ENCODE measurements around the gene HPCAL4. TPM values are rescaled to one million over a fixed set of nuclear protein-coding genes. Genes with fewer than 3 reads are reported as not detected.

Gene HPCAL4
- total and polyA plus RNA-seq, 7 donors: 0.16 to 1.1 (median 0.83) TPM; not detected in 2

DNA sequence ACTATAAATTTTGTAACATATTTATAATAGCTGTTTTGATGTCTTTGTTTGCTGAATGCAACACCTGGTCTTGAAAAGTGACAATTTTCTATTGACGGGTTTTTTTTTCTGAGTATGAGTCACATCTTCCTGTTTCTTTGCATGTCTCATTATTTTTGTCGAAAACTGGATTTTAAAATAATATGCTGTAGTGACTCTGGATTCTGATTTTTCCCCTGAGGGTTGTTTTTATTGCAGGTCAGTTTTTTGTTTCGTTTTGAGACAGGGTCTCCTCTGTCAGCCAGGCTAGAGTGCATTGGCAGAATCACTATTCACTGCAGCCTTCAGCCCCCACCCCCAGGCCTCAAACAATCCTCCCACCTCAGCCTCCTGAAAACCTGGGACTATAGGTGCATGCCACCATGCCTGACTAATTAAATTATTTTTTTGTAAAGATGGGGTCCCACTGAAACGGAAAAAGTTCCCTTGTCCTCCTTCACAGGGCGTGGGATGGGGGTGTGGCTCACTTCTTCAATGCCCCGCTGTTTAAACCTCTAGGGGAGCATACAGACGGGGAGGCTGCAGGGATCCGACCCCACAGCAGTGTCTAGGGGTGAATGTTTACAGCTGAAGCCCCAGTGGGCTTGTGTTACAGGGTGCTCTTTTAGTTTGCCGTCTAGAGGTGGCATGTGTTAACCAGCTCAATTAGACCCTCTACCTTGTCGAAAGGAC lies 36.1 kb upstream of the HPCAL4 start:
- no peaks in the 10 kb centered on the region for H3K9me3 ChIP-seq
- 31 to 47% methylated on average over 10 of the region's 10 CpGs for WGBS, 2 donors

DNA sequence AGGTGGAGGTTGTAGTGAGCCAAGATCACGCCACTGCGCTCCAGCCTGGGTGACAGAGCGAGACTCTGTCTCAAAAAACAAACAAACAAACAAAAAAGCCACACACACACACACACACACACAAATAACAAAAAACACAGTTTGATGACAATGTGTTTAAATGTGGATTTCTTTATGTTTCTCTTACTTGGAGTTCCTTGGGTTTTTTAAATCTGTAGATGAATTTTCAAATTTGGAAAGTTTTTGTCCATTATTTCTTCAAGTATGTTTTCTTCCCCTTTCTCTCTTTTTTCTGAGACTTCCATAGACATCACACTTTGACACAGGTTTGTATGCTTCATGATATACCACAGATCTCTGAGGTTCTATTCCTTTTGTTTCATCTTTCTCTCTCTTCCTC lies 35.4 kb upstream of the HPCAL4 start:
- TF ChIP-seq EP300 (IDR thresholded peaks at IDR 0.05) (no peak), POLR2AphosphoS5 (IDR thresholded peaks at IDR 0.05) (no peak), POLR2A (IDR thresholded peaks at IDR 0.05) (no peak)
- TF ChIP-seq, protein P1, sequence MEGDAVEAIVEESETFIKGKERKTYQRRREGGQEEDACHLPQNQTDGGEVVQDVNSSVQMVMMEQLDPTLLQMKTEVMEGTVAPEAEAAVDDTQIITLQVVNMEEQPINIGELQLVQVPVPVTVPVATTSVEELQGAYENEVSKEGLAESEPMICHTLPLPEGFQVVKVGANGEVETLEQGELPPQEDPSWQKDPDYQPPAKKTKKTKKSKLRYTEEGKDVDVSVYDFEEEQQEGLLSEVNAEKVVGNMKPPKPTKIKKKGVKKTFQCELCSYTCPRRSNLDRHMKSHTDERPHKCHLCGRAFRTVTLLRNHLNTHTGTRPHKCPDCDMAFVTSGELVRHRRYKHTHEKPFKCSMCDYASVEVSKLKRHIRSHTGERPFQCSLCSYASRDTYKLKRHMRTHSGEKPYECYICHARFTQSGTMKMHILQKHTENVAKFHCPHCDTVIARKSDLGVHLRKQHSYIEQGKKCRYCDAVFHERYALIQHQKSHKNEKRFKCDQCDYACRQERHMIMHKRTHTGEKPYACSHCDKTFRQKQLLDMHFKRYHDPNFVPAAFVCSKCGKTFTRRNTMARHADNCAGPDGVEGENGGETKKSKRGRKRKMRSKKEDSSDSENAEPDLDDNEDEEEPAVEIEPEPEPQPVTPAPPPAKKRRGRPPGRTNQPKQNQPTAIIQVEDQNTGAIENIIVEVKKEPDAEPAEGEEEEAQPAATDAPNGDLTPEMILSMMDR (IDR thresholded peaks at IDR 0.05): no peak
- 66 to 88% methylated on average over 3 of the region's 3 CpGs for WGBS, 2 donors
- intact Hi-C loops (cut with DNase I): no loop called here

More for the DNA sequence above, 36.1 kb upstream of the HPCAL4 start:
- TF ChIP-seq EP300 (IDR thresholded peaks at IDR 0.05) (no peak), POLR2AphosphoS5 (IDR thresholded peaks at IDR 0.05) (no peak), POLR2A (IDR thresholded peaks at IDR 0.05) (no peak)
- DNase-seq: no peak
- Histone ChIP-seq H3K27ac (no peak overlapping the region), H3K4me3 (no peak overlapping the region), H3K27me3 (peaks cover 7 to 51% (median 18%) of the 10 kb centered on the region in 3 donors), H3K4me1 (no peaks in the 10 kb centered on the region), H3K36me3 (no peaks in the 10 kb centered on the region)
- intact Hi-C loops (cut with DNase I): no loop called here

GRCh38 chr1:39722495-39722894 lies 31.3 kb upstream of the HPCAL4 start:
- intact Hi-C loops (cut with DNase I): loop anchor here (5.0 kb wide), 1 partner anchor 70 kb away; no protein-coding TSS in a partner anchor
- Histone ChIP-seq H3K4me3 (no peak overlapping the region), H3K4me1 (no peaks in the 10 kb centered on the region), H3K27ac (no peak overlapping the region), H3K27me3 (peaks cover 0 to 17% (median 4%) of the 10 kb centered on the region in 3 donors), H3K36me3 (no peaks in the 10 kb centered on the region), H3K9me3 (no peaks in the 10 kb centered on the region)
- TF ChIP-seq POLR2A (IDR thresholded peaks at IDR 0.05) (no peak), EP300 (IDR thresholded peaks at IDR 0.05) (no peak), POLR2AphosphoS5 (IDR thresholded peaks at IDR 0.05) (no peak)
- TF ChIP-seq, protein P1 (IDR thresholded peaks at IDR 0.05): no peak
- DNase-seq: no peak
- 13 to 15% methylated on average over 2 of the region's 2 CpGs for WGBS, 2 donors

More for the DNA sequence above, 35.4 kb upstream of the HPCAL4 start:
- H3K4me3 ChIP-seq: no peak overlapping the region
- DNase-seq: no peak
- no peak overlapping the region for H3K27ac ChIP-seq
- H3K27me3 ChIP-seq: peaks cover 7 to 46% (median 18%) of the 10 kb centered on the region in 3 donors
- H3K4me1 ChIP-seq: no peaks in the 10 kb centered on the region
- no peaks in the 10 kb centered on the region for H3K9me3 ChIP-seq
- no peaks in the 10 kb centered on the region for H3K36me3 ChIP-seq

- H3K4me3 ChIP-seq: no peak overlapping the region
- H3K36me3 ChIP-seq: no peaks in the 10 kb centered on the region
- TF ChIP-seq POLR2A (IDR thresholded peaks at IDR 0.05): no peak
- TF ChIP-seq EP300 (IDR thresholded peaks at IDR 0.05): no peak
- no peak for TF ChIP-seq POLR2AphosphoS5 (IDR thresholded peaks at IDR 0.05)
- TF ChIP-seq, protein P1 (IDR thresholded peaks at IDR 0.05): no peak
- no peaks in the 10 kb centered on the region for H3K9me3 ChIP-seq
- no peak overlapping the region for H3K27ac ChIP-seq
- DNase-seq: no peak
- peaks cover 0 to 9% (median 0%) of the 10 kb centered on the region in 3 donors for H3K27me3 ChIP-seq
- intact Hi-C loops (cut with DNase I): loop anchor here (5.0 kb wide), 1 partner anchor 69 kb away; no protein-coding TSS in a partner anchor
- H3K4me1 ChIP-seq: no peaks in the 10 kb centered on the region
Observed at GRCh38 chr1:39721664-39722063, 30.4 kb upstream of the HPCAL4 start.

- TF ChIP-seq POLR2A (IDR thresholded peaks at IDR 0.05): no peak
- TF ChIP-seq, protein P1 (IDR thresholded peaks at IDR 0.05): peak; percentile 33 to 67 (median 61)
- H3K4me3 ChIP-seq: no peak overlapping the region
- H3K4me1 ChIP-seq: no peaks in the 10 kb centered on the region
- no peak overlapping the region for H3K27ac ChIP-seq
- no peak for DNase-seq
- 39 to 41% methylated on average over 7 of the region's 7 CpGs for WGBS, 2 donors
- peaks cover 0 to 2% (median 0%) of the 10 kb centered on the region in 3 donors for H3K27me3 ChIP-seq
- no peaks in the 10 kb centered on the region for H3K9me3 ChIP-seq
- intact Hi-C loops (cut with DNase I): loop anchor here (1.0 to 5.0 kb wide), 2 partner anchors 68 to 114 kb away; no protein-coding TSS in a partner anchor
- no peaks in the 10 kb centered on the region for H3K36me3 ChIP-seq
Observed at GRCh38 chr1:39720094-39720999, 29.1 kb upstream of the HPCAL4 start.

Measured in sigmoid colon (tissue), 7 donors.